Mesenchymal stem cell (in vitro differentiated cells and primary cell): ENCODE measurements around the gene MRPL52.

Source experiments
- DNase-seq: peaks from one replicate; pipeline ENCODE4 v3.0.0-alpha.2; 2013
- H2AFZ ChIP-seq: one replicate; pipeline ENCODE4 v1.6.1; 2013; ENCODE audit warnings: low read depth, mild to moderate bottlenecking, control low read depth, inconsistent platforms, low read length, moderate library complexity
- H2AK5ac ChIP-seq: 2 replicates; pipeline ENCODE4 v1.6.1; 2013; ENCODE audit warnings: low read length, moderate library complexity, mild to moderate bottlenecking, inconsistent platforms; ENCODE audit not compliant: severe bottlenecking
- H2BK120ac ChIP-seq: one replicate; pipeline ENCODE4 v1.6.1; 2013; ENCODE audit warnings: low read depth, mild to moderate bottlenecking, inconsistent platforms, low read length, moderate library complexity
- H2BK12ac ChIP-seq, 2 experiments: one replicate each; pipeline ENCODE4 v1.6.1; 2013; ENCODE audit warnings: inconsistent platforms in 2 of 2, low read length in 2 of 2, mild to moderate bottlenecking in 2 of 2, moderate library complexity in 2 of 2, control low read depth in 1 of 2
- H2BK15ac ChIP-seq: one replicate; pipeline ENCODE4 v1.6.1; 2013; ENCODE audit warnings: mild to moderate bottlenecking, low read depth, inconsistent platforms; ENCODE audit not compliant: poor library complexity, severe bottlenecking
- H2BK5ac ChIP-seq: 2 replicates; pipeline ENCODE4 v1.6.1; 2013; ENCODE audit warnings: low read depth, mild to moderate bottlenecking, low read length, control low read depth, inconsistent platforms; ENCODE audit not compliant: poor library complexity, severe bottlenecking
- H3K14ac ChIP-seq, 2 experiments: one replicate each; pipeline ENCODE4 v1.6.1; 2013; ENCODE audit warnings: inconsistent platforms in 2 of 2, low read length in 2 of 2, control low read depth in 1 of 2, mild to moderate bottlenecking in 1 of 2, moderate library complexity in 1 of 2
- H3K18ac ChIP-seq, 2 experiments: one replicate each; pipeline ENCODE4 v1.6.1; 2013; ENCODE audit warnings: inconsistent platforms in 2 of 2, low read length in 2 of 2, control low read depth in 1 of 2, low read depth in 1 of 2, mild to moderate bottlenecking in 1 of 2
- H3K23ac ChIP-seq, 2 experiments: one replicate each; pipeline ENCODE4 v1.6.1; 2013; ENCODE audit warnings: inconsistent platforms in 2 of 2, low read length in 2 of 2, mild to moderate bottlenecking in 2 of 2, moderate library complexity in 2 of 2, control low read depth in 1 of 2
- H3K27ac ChIP-seq: 2 replicates; pipeline ENCODE4 v1.5.1; 2013; ENCODE audit warnings: mild to moderate bottlenecking, moderate library complexity, low read length, control low read depth, inconsistent platforms; ENCODE audit not compliant: poor library complexity, severe bottlenecking
- H3K27me3 ChIP-seq, 2 experiments: 2 replicates each; pipeline versions ENCODE4 v1.6.1 to v1.7.0; 2013; ENCODE audit warnings: low read length in 2 of 2, mild to moderate bottlenecking in 2 of 2, moderate library complexity in 2 of 2, control low read depth in 1 of 2, inconsistent platforms in 1 of 2; ENCODE audit not compliant: control insufficient read depth in 1 of 2, insufficient read depth in 1 of 2
- H3K36me3 ChIP-seq, 2 experiments: 2 replicates each; pipeline versions ENCODE4 v1.6.1 to v1.7.0; 2013; ENCODE audit warnings: low read length in 2 of 2, control low read depth in 1 of 2, inconsistent platforms in 1 of 2, low read depth in 1 of 2, mild to moderate bottlenecking in 1 of 2; ENCODE audit not compliant: insufficient read depth in 2 of 2, control insufficient read depth in 1 of 2
- H3K4ac ChIP-seq, 2 experiments: one replicate each; pipeline ENCODE4 v1.6.1; 2013; ENCODE audit warnings: inconsistent platforms in 2 of 2, low read length in 2 of 2, mild to moderate bottlenecking in 2 of 2, moderate library complexity in 2 of 2, control low read depth in 1 of 2, low read depth in 1 of 2
- H3K4me1 ChIP-seq: 2 replicates; pipeline ENCODE4 v1.6.1; 2013; ENCODE audit warnings: low read depth, low read length, control low read depth; ENCODE audit not compliant: control insufficient read depth, insufficient read depth
- H3K4me2 ChIP-seq: 2 replicates; pipeline ENCODE4 v1.6.1; 2013; ENCODE audit warnings: low read length, mild to moderate bottlenecking, inconsistent platforms; ENCODE audit not compliant: poor library complexity, severe bottlenecking
- H3K4me3 ChIP-seq, 2 experiments: 2 replicates each; pipeline versions ENCODE4 v1.5.1 to v1.7.0; 2013; ENCODE audit warnings: low read length in 2 of 2, mild to moderate bottlenecking in 2 of 2, control low read depth in 1 of 2, low read depth in 1 of 2; ENCODE audit not compliant: insufficient read depth in 1 of 2
- H3K79me1 ChIP-seq: replicated peaks from 2 replicates; pipeline ENCODE4 v1.6.1; 2013; ENCODE audit warnings: mild to moderate bottlenecking, control low read depth, low read length, inconsistent platforms; ENCODE audit not compliant: poor library complexity, severe bottlenecking
- H3K9ac ChIP-seq: 2 replicates; pipeline ENCODE4 v1.7.0; 2013; ENCODE audit warnings: mild to moderate bottlenecking, low read length, moderate library complexity
- H3K9me3 ChIP-seq: 2 replicates; pipeline ENCODE4 v1.7.0; 2013; ENCODE audit warnings: mild to moderate bottlenecking, low read length; ENCODE audit not compliant: control insufficient read depth
- H4K8ac ChIP-seq: one replicate; pipeline ENCODE4 v1.6.1; 2013; ENCODE audit warnings: inconsistent platforms, mild to moderate bottlenecking, low read length, moderate library complexity
- H4K91ac ChIP-seq: one replicate; pipeline ENCODE4 v1.6.1; 2013; ENCODE audit warnings: mild to moderate bottlenecking, low read length, inconsistent platforms
- WGBS: methylation state at CpG from one replicate; pipeline ENCODE4 v1.1.7; 2013; ENCODE audit warnings: mixed read lengths; 5-methylcytosine and 5-hydroxymethylcytosine counted together

The MRPL52 gene

GRCh38 chr14:22848351-22849164 lies 18.9 kb downstream of the MRPL52 start:
- H4K8ac ChIP-seq, result peak overlapping the region; percentile 92
- H3K4me3 ChIP-seq, result peak overlapping the region in 1 of 2 experiments; percentile 55
- peak overlapping the region in 1 of 2 experiments; percentile 97 for H3K14ac ChIP-seq
- peak overlapping the region; percentile 78 for H3K27ac ChIP-seq
- peak overlapping the region; percentile 90 for H3K9ac ChIP-seq
- peak overlapping the region; percentile 77 for H4K91ac ChIP-seq
- peaks cover 18% of the 10 kb centered on the region for H3K79me1 ChIP-seq
- H3K4ac ChIP-seq, result peak overlapping the region; percentile 90 to 94
- H3K36me3 ChIP-seq, result peaks cover 39 to 45% of the 10 kb centered on the region in 2 experiments
- peak overlapping the region; percentile 80 to 95 for H3K18ac ChIP-seq
- peak overlapping the region; percentile 12 for H2AK5ac ChIP-seq
- no peak overlapping the region for H2AFZ ChIP-seq
- H3K9me3 ChIP-seq, result no peaks in the 10 kb centered on the region
- peak overlapping the region; percentile 85 to 93 for H2BK12ac ChIP-seq
- no peaks in the 10 kb centered on the region for H3K27me3 ChIP-seq
- DNase-seq, result peak; percentile 80
- H3K4me2 ChIP-seq, result no peak overlapping the region
- peak overlapping the region; percentile 58 for H2BK5ac ChIP-seq
- peaks cover 53% of the 10 kb centered on the region for H3K4me1 ChIP-seq
- no peak overlapping the region for H2BK15ac ChIP-seq
- H3K23ac ChIP-seq, result peak overlapping the region in 1 of 2 experiments; percentile 91
- H2BK120ac ChIP-seq, result peak overlapping the region; percentile 23
- WGBS, result 45% methylated on average over 9 of the region's 12 CpGs

GRCh38 chr14:22849212-22849819 lies 19.6 kb downstream of the MRPL52 start:
- Histone ChIP-seq H4K8ac (peak overlapping the region; percentile 38), H2AFZ (no peak overlapping the region), H3K4me3 (peak overlapping the region in 1 of 2 experiments; percentile 48), H2AK5ac (peak overlapping the region; percentile 3), H3K36me3 (peaks cover 31 to 38% of the 10 kb centered on the region in 2 experiments), H3K4me2 (no peak overlapping the region), H3K18ac (peak overlapping the region in 1 of 2 experiments; percentile 67), H3K14ac (peak overlapping the region in 1 of 2 experiments; percentile 35), H3K23ac (no peak overlapping the region), H3K9me3 (no peaks in the 10 kb centered on the region), H2BK15ac (peak overlapping the region; percentile 83), H4K91ac (peak overlapping the region; percentile 74), H3K4ac (peak overlapping the region in 1 of 2 experiments; percentile 54), H2BK12ac (peak overlapping the region in 1 of 2 experiments; percentile 75), H3K27ac (peak overlapping the region; percentile 78), H2BK5ac (no peak overlapping the region), H2BK120ac (no peak overlapping the region), H3K4me1 (peaks cover 53% of the 10 kb centered on the region), H3K27me3 (no peaks in the 10 kb centered on the region), H3K9ac (peak overlapping the region; percentile 90), H3K79me1 (peaks cover 16% of the 10 kb centered on the region)
- DNase-seq, result peak; percentile 15
- WGBS, result 83% methylated on average over 11 of the region's 19 CpGs

- no peak overlapping the region for H2BK5ac ChIP-seq
- H3K27me3 ChIP-seq, result no peaks in the 10 kb centered on the region
- H3K36me3 ChIP-seq, result peaks cover 13 to 20% of the 10 kb centered on the region in 2 experiments
- H2BK15ac ChIP-seq, result peak overlapping the region; percentile 87
- peak overlapping the region; percentile 97 for H4K8ac ChIP-seq
- H3K9me3 ChIP-seq, result no peaks in the 10 kb centered on the region
- peak overlapping the region; percentile 21 to 64 for H3K4ac ChIP-seq
- peak overlapping the region; percentile 57 to 65 for H2BK12ac ChIP-seq
- H3K4me1 ChIP-seq, result peaks cover 48% of the 10 kb centered on the region
- peak overlapping the region; percentile 90 for H3K9ac ChIP-seq
- peak; percentile 96 for DNase-seq
- peak overlapping the region; percentile 81 for H3K27ac ChIP-seq
- no peak overlapping the region for H2BK120ac ChIP-seq
- H2AFZ ChIP-seq, result peak overlapping the region; percentile 8
- no peak overlapping the region for H3K23ac ChIP-seq
- peak overlapping the region; percentile 37 for H2AK5ac ChIP-seq
- no peak overlapping the region for H3K4me2 ChIP-seq
- H3K14ac ChIP-seq, result peak overlapping the region in 1 of 2 experiments; percentile 30
- H4K91ac ChIP-seq, result peak overlapping the region; percentile 97
- peaks cover 8% of the 10 kb centered on the region for H3K79me1 ChIP-seq
- WGBS, result 38% methylated on average over 6 of the region's 9 CpGs
- peak overlapping the region in 1 of 2 experiments; percentile 63 for H3K4me3 ChIP-seq
- H3K18ac ChIP-seq, result peak overlapping the region; percentile 79
Measured at GRCh38 chr14:22850944-22851764, 21.5 kb downstream of the MRPL52 start.
